Stimulated activated CD4-positive, alpha-beta T cell treated with anti-CD3 and anti-CD28 coated beads, Interleukin-12 subunit alpha, Interleukin-12 subunit beta, amount 100 ng/mL, for 24 hours (primary cell): ENCODE data around the gene KRT8.
"Not testable (repeated sequence)": the region's sequence is repeated elsewhere in the genome, so short reads cannot be mapped to it uniquely, and the experiment has no call there.

Experiments
- DNase-seq, 2 experiments: peaks; one replicate each; pipeline ENCODE4 v3.0.0-alpha.2; 2020; ENCODE audit warnings: low read depth in 2 of 2

KRT8 gene

GRCh38 chr12:52874573-52875435 lies 30.1 kb downstream of the KRT8 start:
- DNase-seq: no peak

DNA sequence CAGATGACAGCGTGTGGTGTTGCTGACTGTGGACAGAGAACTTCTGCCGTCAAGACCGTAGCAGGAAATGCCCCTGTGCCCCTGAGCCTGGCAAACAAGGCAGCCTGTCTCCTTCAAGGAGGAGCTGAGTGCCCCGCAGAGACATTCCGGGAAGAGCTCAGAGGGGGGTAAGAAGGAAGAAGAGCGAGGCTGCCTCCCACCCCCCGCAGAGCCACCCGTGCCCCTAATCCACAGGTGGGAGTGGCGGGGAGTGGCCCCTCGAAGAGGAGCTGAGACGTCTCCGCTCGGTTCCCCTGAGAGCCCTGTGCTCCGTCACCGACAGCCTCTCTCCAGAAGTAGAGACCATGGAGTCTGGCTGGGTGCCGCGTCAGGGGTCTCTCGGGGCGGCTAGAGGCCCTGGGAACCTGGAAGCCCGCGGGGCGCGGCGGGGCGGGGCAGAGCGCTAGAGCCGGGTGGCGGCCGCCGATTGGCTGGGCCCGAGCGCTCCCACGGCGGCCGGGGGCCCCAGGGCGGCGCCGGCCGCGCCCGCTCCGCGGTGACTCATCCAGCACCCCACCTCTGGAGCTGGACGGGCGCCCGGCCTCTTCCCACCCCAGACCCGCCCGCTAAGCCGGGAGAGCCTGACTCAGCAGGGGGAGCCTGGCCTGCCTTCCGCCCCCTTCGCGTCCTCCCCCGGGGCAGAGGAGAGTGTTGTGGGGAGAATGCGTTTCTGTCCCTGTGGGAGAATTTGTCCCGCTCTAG lies 30.9 kb downstream of the KRT8 start:
- peak in 1 of 2 experiments; percentile 44 for DNase-seq

GRCh38 chr12:52873513-52873831 lies 31.4 kb downstream of the KRT8 start:
- no peak for DNase-seq

DNA sequence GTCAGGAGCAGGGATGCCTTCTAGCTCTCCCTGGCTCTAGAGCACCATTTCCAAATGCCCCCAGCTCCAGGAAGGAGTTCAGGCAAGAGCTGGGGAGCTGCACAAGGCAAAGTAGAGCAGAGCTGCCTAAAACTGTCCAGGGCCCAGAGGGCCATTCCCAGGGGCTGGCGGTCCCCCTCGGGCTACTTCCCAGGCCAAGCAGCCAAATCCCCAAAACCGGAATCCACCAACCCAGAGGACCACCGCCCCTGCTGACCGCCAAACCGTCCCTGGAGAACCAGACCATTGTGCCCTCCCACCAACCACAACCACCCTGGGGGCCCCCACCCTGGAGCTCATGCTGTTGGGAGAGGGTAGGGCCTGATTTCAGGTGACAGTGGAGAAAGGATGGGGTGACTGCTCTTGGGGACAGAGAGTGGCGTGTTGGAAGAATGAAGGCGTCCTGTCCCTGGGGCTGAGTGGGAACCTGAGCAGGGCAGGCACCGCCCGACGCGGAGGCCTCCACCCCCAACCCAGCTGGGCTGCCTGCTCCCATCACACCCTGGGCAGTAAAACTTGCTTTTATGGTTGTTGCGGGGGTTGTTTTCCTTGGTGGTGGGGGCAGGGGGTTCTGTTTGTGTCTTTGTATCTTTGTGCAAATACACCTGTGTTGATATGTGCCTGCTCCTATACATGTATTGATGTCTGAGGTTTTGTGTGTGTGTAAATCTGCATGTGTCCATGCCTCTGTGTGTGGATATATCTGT lies 32.1 kb downstream of the KRT8 start:
- no peak for DNase-seq

- no peak for DNase-seq
Measured at GRCh38 chr12:52871291-52872039, 33.4 kb downstream of the KRT8 start.

GRCh38 chr12:52870361-52871290 lies 34.2 kb downstream of the KRT8 start:
- DNase-seq: peak; percentile 55 to 81

DNA sequence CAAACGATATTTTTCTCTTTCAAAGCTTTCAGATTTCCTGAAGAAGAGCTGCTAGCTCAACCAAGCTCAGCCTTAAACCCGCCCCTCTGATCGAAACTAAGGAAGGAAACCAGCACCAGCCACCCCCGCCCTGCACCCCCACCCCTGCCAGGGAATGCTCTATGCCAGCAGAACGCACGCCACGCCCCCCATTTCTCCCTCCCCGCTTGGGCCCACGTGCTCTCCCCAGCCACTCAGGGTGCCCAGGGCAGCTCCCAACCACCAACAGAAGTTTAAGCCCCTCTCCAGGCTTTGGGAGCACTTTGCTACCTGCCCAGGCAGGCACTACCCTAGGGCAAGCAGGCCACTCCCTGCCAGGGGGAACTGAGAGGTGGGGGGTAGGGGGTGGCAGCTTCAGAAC lies 37.2 kb downstream of the KRT8 start:
- DNase-seq: peak in 1 of 2 experiments; percentile 35

DNA sequence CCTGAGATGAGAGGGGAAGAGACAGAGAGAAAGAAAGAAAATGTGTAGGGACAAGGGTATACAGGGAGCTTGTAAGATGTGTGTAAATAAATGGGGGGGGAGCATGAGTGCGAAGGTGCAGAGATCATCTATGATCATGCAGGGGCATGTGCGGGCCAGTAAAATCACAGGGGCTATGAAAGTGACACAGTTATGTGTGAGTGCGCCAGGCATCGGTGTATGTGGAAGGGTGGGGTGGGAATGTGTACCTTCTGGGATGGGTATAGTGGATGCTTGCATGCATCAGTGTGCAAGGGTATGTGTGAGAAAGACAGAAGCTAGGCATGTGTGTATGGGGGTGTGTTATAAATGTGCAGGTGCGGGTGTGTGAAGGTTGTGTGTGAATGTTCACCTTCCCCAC lies 37.7 kb downstream of the KRT8 start:
- DNase-seq: no peak

- peak in 1 of 2 experiments; percentile 26 for DNase-seq
Measured at GRCh38 chr12:52865090-52865944, 39.6 kb downstream of the KRT8 start.

GRCh38 chr12:52862023-52862422 lies 42.9 kb downstream of the KRT8 start:
- DNase-seq: no peak

DNA sequence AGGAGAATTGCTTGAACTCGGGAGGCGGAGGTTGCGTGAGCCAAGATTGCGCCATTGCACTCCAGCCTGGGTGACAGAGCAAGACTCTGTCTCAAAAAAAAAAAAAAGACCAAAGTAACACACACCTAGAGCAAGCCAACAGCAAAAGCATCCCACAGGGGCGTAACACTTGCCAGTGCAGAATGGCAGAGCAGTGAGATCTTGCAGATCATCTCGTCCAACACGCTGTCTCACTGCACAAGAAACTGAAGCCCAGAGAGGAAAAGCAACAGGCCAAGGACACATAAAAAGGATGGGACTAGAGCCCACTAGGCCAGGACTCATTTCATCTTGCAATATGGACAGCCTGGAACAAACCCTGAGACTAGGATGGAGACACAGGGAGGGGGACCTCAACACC lies 43.4 kb downstream of the KRT8 start:
- no peak for DNase-seq

DNA sequence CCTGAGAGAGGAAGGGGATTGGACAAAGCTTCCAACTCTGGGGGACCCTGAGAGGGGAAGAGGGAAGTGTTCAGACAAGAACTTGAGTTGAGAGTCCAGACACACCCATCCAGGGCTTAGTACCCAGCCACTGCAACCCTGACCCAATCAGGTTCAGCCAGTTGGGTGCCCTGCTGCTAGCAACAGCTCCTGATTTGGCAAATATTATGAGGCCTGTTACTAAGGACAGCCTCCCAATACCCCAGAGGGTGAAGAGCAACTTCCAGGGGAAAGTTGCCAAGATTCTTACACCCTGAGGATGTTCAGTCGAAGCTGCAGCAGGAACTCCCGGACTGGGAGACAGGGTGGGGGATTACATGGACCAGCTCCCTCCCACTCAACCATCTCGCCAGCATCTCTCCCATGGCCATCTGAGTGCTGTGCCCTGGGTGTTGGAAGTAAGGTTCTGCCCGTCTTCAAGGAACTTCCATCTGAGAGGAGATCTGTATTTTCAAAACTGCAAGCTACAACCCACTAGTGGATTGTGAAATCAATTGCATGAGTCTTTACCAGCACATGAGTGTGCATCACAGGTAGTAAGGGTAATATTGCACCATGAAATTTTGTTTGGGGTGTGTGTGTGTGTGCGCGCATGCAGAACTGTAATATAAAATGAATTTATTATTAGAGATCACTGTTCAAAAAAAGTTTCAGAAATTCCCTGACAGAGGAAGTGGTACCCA lies 44.6 kb downstream of the KRT8 start:
- DNase-seq: no peak

DNA sequence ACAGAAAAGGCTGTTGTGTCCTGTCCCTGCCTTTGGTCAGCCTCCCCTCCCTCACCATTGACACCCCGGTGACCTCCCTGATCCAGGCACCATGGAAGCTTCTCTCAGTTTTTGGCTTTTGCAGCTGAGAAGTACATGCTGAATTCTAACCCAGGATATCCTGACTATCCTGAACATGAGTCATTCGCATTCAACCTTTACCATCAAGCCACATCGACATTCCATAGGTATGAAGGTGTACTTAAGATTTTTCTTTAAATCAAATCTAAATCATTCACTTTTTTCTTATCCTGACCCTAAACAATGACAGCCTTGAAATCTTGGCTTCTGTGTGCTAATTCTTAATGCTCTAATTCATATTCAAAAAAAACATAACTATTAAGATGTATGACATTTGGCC lies 47.4 kb downstream of the KRT8 start:
- no peak for DNase-seq

DNA sequence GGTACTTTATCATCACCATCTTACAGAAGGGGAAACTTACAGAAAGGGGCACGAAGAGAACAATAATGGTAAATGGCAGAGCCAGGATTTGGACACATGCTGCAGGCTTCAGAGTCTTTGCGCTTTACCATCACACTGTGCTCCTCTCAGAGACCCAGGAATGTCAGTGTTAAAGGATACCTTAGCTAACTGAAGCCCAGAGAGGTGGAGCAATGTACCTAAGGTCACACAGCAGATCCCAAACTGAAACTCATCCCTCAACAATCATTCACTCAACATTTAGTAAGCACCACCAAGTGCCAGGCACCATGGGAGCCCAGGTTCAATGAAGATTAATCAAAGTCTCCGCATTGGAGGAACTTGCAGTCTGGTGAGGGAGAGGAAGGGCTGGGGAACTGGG lies 48.1 kb downstream of the KRT8 start:
- DNase-seq: no peak

- DNase-seq: not testable (repeated sequence)
Measured at GRCh38 chr12:52856077-52856476, 48.8 kb downstream of the KRT8 start.

- DNase-seq: no peak
Measured at GRCh38 chr12:52851787-52852186, 53.1 kb downstream of the KRT8 start.

- no peak for DNase-seq
Measured at GRCh38 chr12:52850681-52851080, 54.2 kb downstream of the KRT8 start.

DNA sequence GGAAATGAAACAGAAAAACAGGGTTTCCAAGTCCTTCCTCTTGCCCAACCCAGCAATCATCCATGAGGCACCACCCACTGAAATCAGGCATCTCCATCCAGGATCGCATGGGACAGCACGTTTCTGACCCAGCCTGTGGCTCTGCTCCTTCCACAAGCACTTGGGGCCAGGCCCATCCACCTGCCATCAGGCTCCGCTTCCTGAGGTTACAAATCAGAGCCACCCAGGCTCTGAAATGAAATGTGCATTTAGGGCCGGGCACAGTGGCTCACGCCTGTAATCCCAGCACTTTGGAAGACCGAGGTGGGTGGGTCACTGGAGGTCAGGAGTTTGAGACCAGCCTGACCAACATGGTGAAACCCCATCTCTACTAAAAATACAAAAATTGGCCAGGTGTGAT lies 55.4 kb downstream of the KRT8 start:
- no peak for DNase-seq

DNA sequence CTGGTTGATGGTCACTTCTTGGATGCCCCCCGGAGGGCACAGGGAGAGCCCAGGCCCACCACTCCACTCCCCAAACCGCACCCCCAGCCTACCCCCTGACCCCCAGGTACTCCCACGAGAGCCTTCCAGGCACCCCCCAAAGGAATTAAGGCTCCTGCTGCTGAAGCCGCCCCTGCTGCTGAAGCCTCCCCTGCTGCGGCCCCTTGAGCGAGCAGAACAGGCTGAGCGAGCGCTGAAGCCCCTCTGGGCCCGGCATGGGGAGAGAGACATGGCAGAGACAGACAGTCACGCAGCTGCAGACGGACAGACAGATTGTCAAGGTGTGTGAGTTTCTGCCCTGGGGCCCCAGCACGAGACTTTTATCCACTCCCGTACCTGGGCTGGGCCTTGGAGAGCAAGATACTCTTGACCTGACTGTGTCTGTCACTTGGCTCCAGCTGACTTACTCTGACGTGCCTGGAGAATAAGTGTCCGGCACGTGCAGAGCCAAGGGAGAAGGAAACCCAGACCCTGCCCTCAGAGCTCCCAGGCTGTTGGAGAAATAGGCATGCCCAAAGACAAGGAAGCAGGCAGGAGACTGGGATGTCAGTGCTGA lies 56.1 kb downstream of the KRT8 start, which contains the start of gene KRT78:
TSS of gene KRT78 (minus strand) at position 334 of the 595 bp plus-strand sequence. CDS start at position 270, 64 bp downstream.
- DNase-seq: no peak
